Osteoblast (primary cell): Measurements from ENCODE around the gene CD300H. TPM values are rescaled to one million over a fixed set of nuclear protein-coding genes. Genes with fewer than 3 reads are reported as not detected.

ENCODE experiments used
- DNase-seq: peaks from one replicate; pipeline ENCODE4 v3.0.0; 2011; ENCODE audit warnings: low spot score, mixed read lengths; ENCODE audit not compliant: insufficient read length; ENCODE audit errors: missing footprints
- H2AFZ ChIP-seq: 2 replicates; pipeline ENCODE4 v1.6.0; 2011; ENCODE audit warnings: mild to moderate bottlenecking, low read length
- H3K27ac ChIP-seq: 2 replicates; pipeline ENCODE4 v1.5.1; 2011; ENCODE audit warnings: mild to moderate bottlenecking, low read depth, low read length, moderate library complexity
- H3K27me3 ChIP-seq: 2 replicates; pipeline ENCODE4 v1.6.0; 2012; ENCODE audit warnings: mild to moderate bottlenecking, control low read depth, inconsistent platforms, low read length, moderate library complexity; ENCODE audit not compliant: insufficient read depth
- H3K36me3 ChIP-seq: 2 replicates; pipeline ENCODE4 v1.5.1; 2011; ENCODE audit warnings: mild to moderate bottlenecking, low read length, control low read depth, moderate library complexity; ENCODE audit not compliant: insufficient read depth
- H3K4me1 ChIP-seq: 2 replicates; pipeline ENCODE4 v1.5.1; 2011; ENCODE audit warnings: mild to moderate bottlenecking, low read length, control low read depth, moderate library complexity; ENCODE audit not compliant: insufficient read depth
- H3K4me2 ChIP-seq: 2 replicates; pipeline ENCODE4 v1.6.0; 2011; ENCODE audit warnings: mild to moderate bottlenecking, low read length; ENCODE audit not compliant: insufficient read depth
- H3K4me3 ChIP-seq: fragments of 200-600 bp; sonication (generic); 3 replicates; pipeline ENCODE4 v1.5.1; 2012; ENCODE audit warnings: mild to moderate bottlenecking, low read length, inconsistent platforms; ENCODE audit not compliant: insufficient read depth
- H3K79me2 ChIP-seq: 2 replicates; pipeline ENCODE4 v1.6.0; 2012; ENCODE audit warnings: mild to moderate bottlenecking, low read length, control low read depth, inconsistent platforms; ENCODE audit not compliant: insufficient read depth
- H3K9me3 ChIP-seq: 2 replicates; pipeline ENCODE4 v1.5.1; 2011; ENCODE audit warnings: low read depth, low read length, control low read depth
- H4K20me1 ChIP-seq: 2 replicates; pipeline ENCODE4 v1.6.0; 2012; ENCODE audit warnings: mild to moderate bottlenecking, low read length, control low read depth; ENCODE audit not compliant: insufficient read depth
- CTCF ChIP-seq: IDR thresholded peaks from 2 replicates; pipeline ENCODE4 v1.5.1; 2011; ENCODE audit warnings: mild to moderate bottlenecking, low read depth, low read length, moderate library complexity; ENCODE audit errors: extremely low read depth
- total RNA-seq: library from RNA; depleted of rRNA; stranded (reverse); fragments of >200 nt; gene quantifications from 2 replicates; pipeline ENCODE4 v1.2.3, GENCODE V29; 2012

The CD300H gene
- total RNA-seq, 1 donor = not detected

GRCh38 chr17:74573169-74573568 lies 5.9 kb upstream of the CD300H start:
- no peak for DNase-seq
- Histone ChIP-seq H3K9me3 (peaks cover 4% of the 10 kb centered on the region), H3K36me3 (no peaks in the 10 kb centered on the region), H3K79me2 (no peaks in the 10 kb centered on the region), H3K4me3 (no peak overlapping the region), H3K27me3 (peaks cover 5% of the 10 kb centered on the region), H3K4me1 (peaks cover 18% of the 10 kb centered on the region), H4K20me1 (no peaks in the 10 kb centered on the region), H3K27ac (no peak overlapping the region), H3K4me2 (no peak overlapping the region), H2AFZ (no peak overlapping the region)
- peak; percentile 9 for TF ChIP-seq CTCF

GRCh38 chr17:74571621-74572270 lies 4.4 kb upstream of the CD300H start:
- Histone ChIP-seq H3K4me3 (no peak overlapping the region), H2AFZ (no peak overlapping the region), H4K20me1 (no peaks in the 10 kb centered on the region), H3K9me3 (peaks cover 4% of the 10 kb centered on the region), H3K36me3 (no peaks in the 10 kb centered on the region), H3K4me2 (no peak overlapping the region), H3K4me1 (peaks cover 22% of the 10 kb centered on the region), H3K27ac (no peak overlapping the region), H3K27me3 (peaks cover 5% of the 10 kb centered on the region), H3K79me2 (no peaks in the 10 kb centered on the region)
- no peak for DNase-seq
- no peak for TF ChIP-seq CTCF

- no peak for TF ChIP-seq CTCF
- Histone ChIP-seq H3K79me2 (no peaks in the 10 kb centered on the region), H3K27ac (peak overlapping the region; percentile 83), H3K9me3 (peaks cover 4% of the 10 kb centered on the region), H3K4me3 (no peak overlapping the region), H3K4me1 (peaks cover 22% of the 10 kb centered on the region), H4K20me1 (no peaks in the 10 kb centered on the region), H3K27me3 (peaks cover 11% of the 10 kb centered on the region), H3K36me3 (no peaks in the 10 kb centered on the region), H2AFZ (peak overlapping the region; percentile 57), H3K4me2 (peak overlapping the region; percentile 48)
- DNase-seq = peak; percentile 92
These were observed 2.0 kb upstream of the CD300H start for GRCh38 chr17:74569020-74570003.
